ENCODE measurements around the gene GRID1.

DNA sequence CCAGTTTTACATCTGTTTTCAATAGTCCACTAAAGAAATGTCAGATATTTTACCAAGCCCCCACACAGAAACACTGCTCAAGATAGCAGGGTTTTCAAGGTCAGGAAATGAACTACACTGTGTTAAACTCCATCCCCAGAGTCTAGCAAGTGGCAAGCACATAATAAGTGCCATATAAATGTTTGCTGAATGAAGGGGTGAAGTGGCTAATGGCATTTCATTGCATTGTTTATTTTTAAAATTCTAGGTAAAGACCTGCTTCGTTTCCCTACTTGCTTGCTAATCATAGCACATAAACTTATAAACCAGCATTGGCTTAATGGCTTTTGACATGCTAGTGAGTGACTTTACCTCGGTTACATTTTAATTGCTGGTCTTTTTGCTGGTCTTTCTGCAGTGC is 322.6 kb downstream of the GRID1 start:
- TF ChIP-seq CTCF (IDR thresholded peaks at IDR 0.05), result no peak
- no peak for TF ChIP-seq POLR2A (IDR thresholded peaks at IDR 0.05)

Measured in lower leg skin (tissue), 3 donors.